ENCODE data around the gene RARB.

Gene RARB

DNA sequence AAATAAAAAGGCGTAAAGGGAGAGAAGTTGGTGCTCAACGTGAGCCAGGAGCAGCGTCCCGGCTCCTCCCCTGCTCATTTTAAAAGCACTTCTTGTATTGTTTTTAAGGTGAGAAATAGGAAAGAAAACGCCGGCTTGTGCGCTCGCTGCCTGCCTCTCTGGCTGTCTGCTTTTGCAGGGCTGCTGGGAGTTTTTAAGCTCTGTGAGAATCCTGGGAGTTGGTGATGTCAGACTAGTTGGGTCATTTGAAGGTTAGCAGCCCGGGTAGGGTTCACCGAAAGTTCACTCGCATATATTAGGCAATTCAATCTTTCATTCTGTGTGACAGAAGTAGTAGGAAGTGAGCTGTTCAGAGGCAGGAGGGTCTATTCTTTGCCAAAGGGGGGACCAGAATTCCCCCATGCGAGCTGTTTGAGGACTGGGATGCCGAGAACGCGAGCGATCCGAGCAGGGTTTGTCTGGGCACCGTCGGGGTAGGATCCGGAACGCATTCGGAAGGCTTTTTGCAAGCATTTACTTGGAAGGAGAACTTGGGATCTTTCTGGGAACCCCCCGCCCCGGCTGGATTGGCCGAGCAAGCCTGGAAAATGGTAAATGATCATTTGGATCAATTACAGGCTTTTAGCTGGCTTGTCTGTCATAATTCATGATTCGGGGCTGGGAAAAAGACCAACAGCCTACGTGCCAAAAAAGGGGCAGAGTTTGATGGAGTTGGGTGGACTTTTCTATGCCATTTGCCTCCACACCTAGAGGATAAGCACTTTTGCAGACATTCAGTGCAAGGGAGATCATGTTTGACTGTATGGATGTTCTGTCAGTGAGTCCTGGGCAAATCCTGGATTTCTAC lies at the start of gene RARB:
Gene RARB, plus strand, starts transcription at position 322 of the 847 bp plus-strand sequence. Its CDS starts 469 bp downstream, at position 791.
- TF ChIP-seq, protein P1, sequence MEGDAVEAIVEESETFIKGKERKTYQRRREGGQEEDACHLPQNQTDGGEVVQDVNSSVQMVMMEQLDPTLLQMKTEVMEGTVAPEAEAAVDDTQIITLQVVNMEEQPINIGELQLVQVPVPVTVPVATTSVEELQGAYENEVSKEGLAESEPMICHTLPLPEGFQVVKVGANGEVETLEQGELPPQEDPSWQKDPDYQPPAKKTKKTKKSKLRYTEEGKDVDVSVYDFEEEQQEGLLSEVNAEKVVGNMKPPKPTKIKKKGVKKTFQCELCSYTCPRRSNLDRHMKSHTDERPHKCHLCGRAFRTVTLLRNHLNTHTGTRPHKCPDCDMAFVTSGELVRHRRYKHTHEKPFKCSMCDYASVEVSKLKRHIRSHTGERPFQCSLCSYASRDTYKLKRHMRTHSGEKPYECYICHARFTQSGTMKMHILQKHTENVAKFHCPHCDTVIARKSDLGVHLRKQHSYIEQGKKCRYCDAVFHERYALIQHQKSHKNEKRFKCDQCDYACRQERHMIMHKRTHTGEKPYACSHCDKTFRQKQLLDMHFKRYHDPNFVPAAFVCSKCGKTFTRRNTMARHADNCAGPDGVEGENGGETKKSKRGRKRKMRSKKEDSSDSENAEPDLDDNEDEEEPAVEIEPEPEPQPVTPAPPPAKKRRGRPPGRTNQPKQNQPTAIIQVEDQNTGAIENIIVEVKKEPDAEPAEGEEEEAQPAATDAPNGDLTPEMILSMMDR (IDR thresholded peaks at IDR 0.05; ENCODE audit: low read length, missing control alignments): no peak
- H3K4me3 ChIP-seq (replicated peaks; ENCODE audit: low read depth, low read length): peak within 1 kb of the TSS; percentile 70
- DNase-seq (ENCODE audit: low read depth): peak; percentile 96

DNA sequence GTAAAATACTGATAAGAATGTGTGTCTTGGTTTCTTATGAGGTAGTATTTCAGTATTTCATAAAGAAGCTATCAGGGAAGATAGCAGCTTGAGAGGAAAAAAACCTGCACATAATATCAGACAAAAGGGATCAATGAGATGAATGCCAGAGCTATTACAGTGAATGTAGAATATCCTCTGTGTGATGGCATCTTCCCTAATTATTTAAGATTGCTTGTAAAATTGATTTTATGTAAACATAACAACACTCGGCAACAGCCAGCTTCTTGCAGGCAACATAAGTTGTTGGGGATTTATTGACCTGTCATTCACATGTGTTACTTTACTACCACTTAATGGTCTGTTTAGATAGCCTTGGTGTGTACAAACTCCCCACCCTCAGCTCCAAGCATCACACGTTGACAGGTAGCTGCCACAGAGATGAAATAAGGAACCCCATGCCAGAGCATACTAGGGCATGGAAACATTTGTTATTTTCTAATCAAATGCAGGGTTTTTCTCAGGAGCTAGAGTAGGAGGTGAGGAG lies 49.2 kb upstream of the RARB start:
- TF ChIP-seq, protein P1 (IDR thresholded peaks at IDR 0.05; ENCODE audit: low read length, missing control alignments): no peak
- no peak overlapping the region for H3K4me3 ChIP-seq (replicated peaks; ENCODE audit: low read depth, low read length)
- DNase-seq (ENCODE audit: low read depth): no peak

- peak; percentile 11 for DNase-seq (ENCODE audit: low read depth)
- H3K4me3 ChIP-seq (replicated peaks; ENCODE audit: low read depth, low read length): no peak overlapping the region
- TF ChIP-seq, protein P1 (IDR thresholded peaks at IDR 0.05; ENCODE audit: low read length, missing control alignments): no peak
These were observed 47.8 kb upstream of the RARB start for GRCh38 chr3:25380222-25380739.

GRCh38 chr3:25381083-25381482 lies 47.0 kb upstream of the RARB start:
- H3K4me3 ChIP-seq (replicated peaks; ENCODE audit: low read depth, low read length): no peak overlapping the region
- no peak for DNase-seq (ENCODE audit: low read depth)
- TF ChIP-seq, protein P1 (IDR thresholded peaks at IDR 0.05; ENCODE audit: low read length, missing control alignments): no peak

DNA sequence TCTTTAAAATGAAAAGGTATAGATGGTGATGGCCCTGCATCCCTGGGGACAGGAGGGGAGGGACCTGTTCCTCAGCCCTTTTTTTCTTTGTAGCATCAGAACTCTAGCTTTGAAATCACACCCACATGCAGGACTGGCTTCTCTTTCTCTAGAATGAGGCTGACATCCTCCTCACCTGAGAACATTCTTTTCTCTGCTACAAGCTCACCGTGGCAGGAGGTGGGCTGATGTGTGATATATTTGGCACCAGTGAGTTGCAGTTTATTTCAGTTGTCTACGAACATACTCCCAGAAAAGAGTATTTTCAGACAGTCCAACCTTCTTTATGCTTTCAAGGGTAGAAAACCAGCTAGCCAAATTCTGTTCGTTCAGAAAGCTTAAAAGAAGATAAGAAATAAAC lies 43.6 kb upstream of the RARB start:
- no peak overlapping the region for H3K4me3 ChIP-seq (replicated peaks; ENCODE audit: low read depth, low read length)
- TF ChIP-seq, protein P1 (IDR thresholded peaks at IDR 0.05; ENCODE audit: low read length, missing control alignments): no peak
- DNase-seq (ENCODE audit: low read depth): no peak

GRCh38 chr3:25385807-25386460 lies 42.1 kb upstream of the RARB start:
- TF ChIP-seq, protein P1 (IDR thresholded peaks at IDR 0.05; ENCODE audit: low read length, missing control alignments): no peak
- no peak for DNase-seq (ENCODE audit: low read depth)

More at GRCh38 chr3:25385807-25386460, 42.1 kb upstream of the RARB start:
- H3K4me3 ChIP-seq (replicated peaks; ENCODE audit: low read depth, low read length): no peak overlapping the region
